ENCODE data around the gene SLC23A1. TPM values are rescaled to one million over a fixed set of nuclear protein-coding genes. Genes with fewer than 3 reads are reported as not detected.

SLC23A1 gene
- total RNA-seq, 2 donors from 2014 or later = 0.35 to 0.93 TPM

GRCh38 chr5:139419226-139420192 lies 36.4 kb upstream of the SLC23A1 start:
- DNase-seq = peak; percentile 69
- 71 to 78% methylated on average over 7 to 9 of the region's 9 CpGs for WGBS, 2 experiments (ENCODE audit: insufficient coverage in 1 of 2, insufficient read length in 1 of 2)
- no peak overlapping the region for H3K27ac ChIP-seq (ENCODE audit: low read depth, low read length)
- Mint-ChIP-seq H3K9me3 (no peaks in the 10 kb centered on the region), H3K27me3 (ENCODE audit: insufficient read depth) (no peaks in the 10 kb centered on the region), H3K27ac (peak overlapping the region; percentile 57), H3K36me3 (ENCODE audit: low read depth) (peaks cover 20% of the 10 kb centered on the region), H3K4me1 (peaks cover 31% of the 10 kb centered on the region), H3K4me3 (peak overlapping the region; percentile 18)
- no peak for TF ChIP-seq CTCF (conservative IDR thresholded peaks at IDR 0.05)
- peaks cover 13% of the 10 kb centered on the region for H3K4me1 ChIP-seq (ENCODE audit: control insufficient read depth, insufficient read depth, low read length)
- H3K27me3 ChIP-seq (ENCODE audit: control insufficient read depth, insufficient read depth, low read length, poor library complexity, severe bottlenecking) = no peaks in the 10 kb centered on the region
- peak overlapping the region; percentile 59 for H3K4me3 ChIP-seq (ENCODE audit: low read length)
- H3K9me3 ChIP-seq (ENCODE audit: control insufficient read depth, low read length) = no peaks in the 10 kb centered on the region
- H3K36me3 ChIP-seq (ENCODE audit: control insufficient read depth, insufficient read depth, low read length) = peaks cover 8% of the 10 kb centered on the region
- H3K9ac ChIP-seq (ENCODE audit: extremely low read depth, low read length, poor library complexity, severe bottlenecking) = peak overlapping the region; percentile 22

- Mint-ChIP-seq H3K4me1 (peaks cover 31% of the 10 kb centered on the region), H3K9me3 (no peaks in the 10 kb centered on the region), H3K36me3 (ENCODE audit: low read depth) (peaks cover 15% of the 10 kb centered on the region), H3K27ac (no peak overlapping the region), H3K4me3 (no peak overlapping the region), H3K27me3 (ENCODE audit: insufficient read depth) (no peaks in the 10 kb centered on the region)
- H3K27me3 ChIP-seq (ENCODE audit: control insufficient read depth, insufficient read depth, low read length, poor library complexity, severe bottlenecking) = no peaks in the 10 kb centered on the region
- no peaks in the 10 kb centered on the region for H3K9me3 ChIP-seq (ENCODE audit: control insufficient read depth, low read length)
- peak overlapping the region; percentile 22 for H3K9ac ChIP-seq (ENCODE audit: extremely low read depth, low read length, poor library complexity, severe bottlenecking)
- no peak overlapping the region for H3K27ac ChIP-seq (ENCODE audit: low read depth, low read length)
- no peak for DNase-seq
- TF ChIP-seq CTCF (conservative IDR thresholded peaks at IDR 0.05) = no peak
- peaks cover 13% of the 10 kb centered on the region for H3K4me1 ChIP-seq (ENCODE audit: control insufficient read depth, insufficient read depth, low read length)
- no peak overlapping the region for H3K4me3 ChIP-seq (ENCODE audit: low read length)
- WGBS, 2 experiments (ENCODE audit: insufficient coverage in 1 of 2, insufficient read length in 1 of 2) = 75% methylated on average over 1 of the region's 1 CpG; no CpG with 5 or more reads in 1 of the 2 experiments
- peaks cover 7% of the 10 kb centered on the region for H3K36me3 ChIP-seq (ENCODE audit: control insufficient read depth, insufficient read depth, low read length)
Observed at GRCh38 chr5:139418793-139419192, 35.7 kb upstream of the SLC23A1 start.

GRCh38 chr5:139417214-139417613 lies 34.1 kb upstream of the SLC23A1 start:
- no peak overlapping the region for H3K4me3 ChIP-seq (ENCODE audit: low read length)
- H3K36me3 ChIP-seq (ENCODE audit: control insufficient read depth, insufficient read depth, low read length) = no peaks in the 10 kb centered on the region
- Mint-ChIP-seq H3K9me3 (no peaks in the 10 kb centered on the region), H3K4me1 (peaks cover 30% of the 10 kb centered on the region), H3K27me3 (ENCODE audit: insufficient read depth) (no peaks in the 10 kb centered on the region), H3K27ac (no peak overlapping the region), H3K4me3 (no peak overlapping the region), H3K36me3 (ENCODE audit: low read depth) (peaks cover 15% of the 10 kb centered on the region)
- H3K9me3 ChIP-seq (ENCODE audit: control insufficient read depth, low read length) = no peaks in the 10 kb centered on the region
- no peak for DNase-seq
- peaks cover 13% of the 10 kb centered on the region for H3K4me1 ChIP-seq (ENCODE audit: control insufficient read depth, insufficient read depth, low read length)
- TF ChIP-seq CTCF (conservative IDR thresholded peaks at IDR 0.05) = no peak
- H3K27ac ChIP-seq (ENCODE audit: low read depth, low read length) = no peak overlapping the region
- H3K27me3 ChIP-seq (ENCODE audit: control insufficient read depth, insufficient read depth, low read length, poor library complexity, severe bottlenecking) = no peaks in the 10 kb centered on the region
- WGBS, 2 experiments (ENCODE audit: insufficient coverage in 1 of 2, insufficient read length in 1 of 2) = 91 to 100% methylated on average over 1 to 4 of the region's 4 CpGs
- H3K9ac ChIP-seq (ENCODE audit: extremely low read depth, low read length, poor library complexity, severe bottlenecking) = no peak overlapping the region

Measured in endodermal cell (in vitro differentiated cells).